Activated T-helper 17 cell treated with anti-CD3 and anti-CD28 coated beads, Interleukin-2, amount 50 U/mL, for 72 hours (primary cell): ENCODE measurements around the gene SAP30BP. TPM values are rescaled to one million over a fixed set of nuclear protein-coding genes. Genes with fewer than 3 reads are reported as not detected.

ENCODE experiments used
- ATAC-seq: fragments of 150-1000 bp; cut with Tn5 transposase; replicated peaks from 2 replicates; pipeline ENCODE4 v1.10.0; 2021; ENCODE audit warnings: mild to moderate bottlenecking, moderate library complexity
- H3K27ac Mint-ChIP-seq: one replicate; pipeline ENCODE4 v1.8.0; 2022; ENCODE audit warnings: mixed read lengths
- H3K27me3 Mint-ChIP-seq: one replicate; pipeline ENCODE4 v1.8.0; 2022; ENCODE audit warnings: mixed read lengths
- H3K36me3 Mint-ChIP-seq: one replicate; pipeline ENCODE4 v1.8.0; 2022; ENCODE audit warnings: low read depth, mild to moderate bottlenecking, mixed read lengths
- H3K4me1 Mint-ChIP-seq: one replicate; pipeline ENCODE4 v1.8.0; 2022; ENCODE audit warnings: mixed read lengths
- H3K4me3 Mint-ChIP-seq: one replicate; pipeline ENCODE4 v1.8.0; 2022; ENCODE audit warnings: mild to moderate bottlenecking, mixed read lengths
- H3K9me3 Mint-ChIP-seq: one replicate; pipeline ENCODE4 v1.8.0; 2022; ENCODE audit warnings: mixed read lengths
- total RNA-seq, 2 donors: library from RNA; stranded (reverse); gene quantifications; one replicate each; pipeline ENCODE4 v1.2.3, GENCODE V29; 2022

Gene SAP30BP
- total RNA-seq, 2 donors from 2014 or later = 68.1 to 90.0 TPM

- H3K4me1 Mint-ChIP-seq = no peaks in the 10 kb centered on the region
- no peaks in the 10 kb centered on the region for H3K36me3 Mint-ChIP-seq
- H3K9me3 Mint-ChIP-seq = no peaks in the 10 kb centered on the region
- ATAC-seq = no peak
- no peak overlapping the region for H3K27ac Mint-ChIP-seq
- no peak overlapping the region for H3K4me3 Mint-ChIP-seq
- H3K27me3 Mint-ChIP-seq = no peaks in the 10 kb centered on the region
Observed at GRCh38 chr17:75638893-75639292, 28.2 kb upstream of the SAP30BP start.

GRCh38 chr17:75639327-75639726 is 27.8 kb upstream of the SAP30BP start:
- no peak overlapping the region for H3K4me3 Mint-ChIP-seq
- no peaks in the 10 kb centered on the region for H3K36me3 Mint-ChIP-seq
- no peaks in the 10 kb centered on the region for H3K9me3 Mint-ChIP-seq
- H3K27ac Mint-ChIP-seq = no peak overlapping the region
- H3K27me3 Mint-ChIP-seq = no peaks in the 10 kb centered on the region
- no peaks in the 10 kb centered on the region for H3K4me1 Mint-ChIP-seq
- ATAC-seq = no peak

GRCh38 chr17:75639771-75640555 is 27.2 kb upstream of the SAP30BP start:
- H3K27ac Mint-ChIP-seq = no peak overlapping the region
- no peaks in the 10 kb centered on the region for H3K9me3 Mint-ChIP-seq
- H3K36me3 Mint-ChIP-seq = no peaks in the 10 kb centered on the region
- no peaks in the 10 kb centered on the region for H3K4me1 Mint-ChIP-seq
- no peak overlapping the region for H3K4me3 Mint-ChIP-seq
- ATAC-seq = no peak
- H3K27me3 Mint-ChIP-seq = no peaks in the 10 kb centered on the region

GRCh38 chr17:75640556-75641119 is 26.5 kb upstream of the SAP30BP start:
- no peaks in the 10 kb centered on the region for H3K9me3 Mint-ChIP-seq
- H3K36me3 Mint-ChIP-seq = no peaks in the 10 kb centered on the region
- no peak for ATAC-seq
- H3K27me3 Mint-ChIP-seq = no peaks in the 10 kb centered on the region
- no peaks in the 10 kb centered on the region for H3K4me1 Mint-ChIP-seq
- H3K4me3 Mint-ChIP-seq = no peak overlapping the region
- H3K27ac Mint-ChIP-seq = no peak overlapping the region

- H3K36me3 Mint-ChIP-seq = no peaks in the 10 kb centered on the region
- no peak overlapping the region for H3K27ac Mint-ChIP-seq
- no peaks in the 10 kb centered on the region for H3K9me3 Mint-ChIP-seq
- ATAC-seq = no peak
- no peak overlapping the region for H3K4me3 Mint-ChIP-seq
- H3K4me1 Mint-ChIP-seq = no peaks in the 10 kb centered on the region
- H3K27me3 Mint-ChIP-seq = no peaks in the 10 kb centered on the region
Observed at GRCh38 chr17:75641343-75641742, 25.8 kb upstream of the SAP30BP start.

GRCh38 chr17:75642182-75642783 is 24.9 kb upstream of the SAP30BP start:
- ATAC-seq = no peak
- Mint-ChIP-seq H3K4me3 (no peak overlapping the region), H3K4me1 (no peaks in the 10 kb centered on the region), H3K36me3 (no peaks in the 10 kb centered on the region), H3K9me3 (no peaks in the 10 kb centered on the region), H3K27me3 (no peaks in the 10 kb centered on the region), H3K27ac (no peak overlapping the region)

- no peak for ATAC-seq
- Mint-ChIP-seq H3K27me3 (no peaks in the 10 kb centered on the region), H3K27ac (no peak overlapping the region), H3K36me3 (no peaks in the 10 kb centered on the region), H3K4me3 (no peak overlapping the region), H3K4me1 (no peaks in the 10 kb centered on the region), H3K9me3 (no peaks in the 10 kb centered on the region)
Observed at GRCh38 chr17:75642784-75643642, 24.1 kb upstream of the SAP30BP start.

- Mint-ChIP-seq H3K27ac (no peak overlapping the region), H3K4me3 (no peak overlapping the region), H3K4me1 (no peaks in the 10 kb centered on the region), H3K9me3 (no peaks in the 10 kb centered on the region), H3K27me3 (no peaks in the 10 kb centered on the region), H3K36me3 (peaks cover under 1% of the 10 kb centered on the region)
- no peak for ATAC-seq
Observed at GRCh38 chr17:75643643-75644017, 23.5 kb upstream of the SAP30BP start.

- peaks cover 19% of the 10 kb centered on the region for H3K36me3 Mint-ChIP-seq
- no peaks in the 10 kb centered on the region for H3K4me1 Mint-ChIP-seq
- peak overlapping the region; percentile 65 for H3K27ac Mint-ChIP-seq
- H3K9me3 Mint-ChIP-seq = no peaks in the 10 kb centered on the region
- H3K27me3 Mint-ChIP-seq = no peaks in the 10 kb centered on the region
- ATAC-seq = no peak
- no peak overlapping the region for H3K4me3 Mint-ChIP-seq
Observed at GRCh38 chr17:75645501-75645888, 21.6 kb upstream of the SAP30BP start.

- no peak overlapping the region for H3K4me3 Mint-ChIP-seq
- H3K4me1 Mint-ChIP-seq = no peaks in the 10 kb centered on the region
- peak; percentile 40 for ATAC-seq
- H3K27me3 Mint-ChIP-seq = no peaks in the 10 kb centered on the region
- peak overlapping the region; percentile 65 for H3K27ac Mint-ChIP-seq
- H3K9me3 Mint-ChIP-seq = no peaks in the 10 kb centered on the region
- H3K36me3 Mint-ChIP-seq = peaks cover 25% of the 10 kb centered on the region
Observed at GRCh38 chr17:75645889-75646637, 21.1 kb upstream of the SAP30BP start.

GRCh38 chr17:75646638-75646992 is 20.5 kb upstream of the SAP30BP start:
- H3K4me1 Mint-ChIP-seq = no peaks in the 10 kb centered on the region
- no peaks in the 10 kb centered on the region for H3K9me3 Mint-ChIP-seq
- ATAC-seq = no peak
- H3K36me3 Mint-ChIP-seq = peaks cover 30% of the 10 kb centered on the region
- H3K27ac Mint-ChIP-seq = no peak overlapping the region
- no peak overlapping the region for H3K4me3 Mint-ChIP-seq
- no peaks in the 10 kb centered on the region for H3K27me3 Mint-ChIP-seq

GRCh38 chr17:75647061-75647460 is 20.1 kb upstream of the SAP30BP start:
- Mint-ChIP-seq H3K4me3 (no peak overlapping the region), H3K9me3 (no peaks in the 10 kb centered on the region), H3K4me1 (no peaks in the 10 kb centered on the region), H3K36me3 (peaks cover 32% of the 10 kb centered on the region), H3K27ac (no peak overlapping the region), H3K27me3 (no peaks in the 10 kb centered on the region)
- ATAC-seq = no peak

- H3K27me3 Mint-ChIP-seq = no peaks in the 10 kb centered on the region
- H3K4me3 Mint-ChIP-seq = no peak overlapping the region
- ATAC-seq = no peak
- H3K4me1 Mint-ChIP-seq = no peaks in the 10 kb centered on the region
- no peaks in the 10 kb centered on the region for H3K9me3 Mint-ChIP-seq
- peaks cover 34% of the 10 kb centered on the region for H3K36me3 Mint-ChIP-seq
- no peak overlapping the region for H3K27ac Mint-ChIP-seq
Observed at GRCh38 chr17:75647921-75648320, 19.2 kb upstream of the SAP30BP start.

- Mint-ChIP-seq H3K4me1 (no peaks in the 10 kb centered on the region), H3K36me3 (peaks cover 45% of the 10 kb centered on the region), H3K27ac (no peak overlapping the region), H3K9me3 (no peaks in the 10 kb centered on the region), H3K4me3 (no peak overlapping the region), H3K27me3 (no peaks in the 10 kb centered on the region)
- ATAC-seq = no peak
Observed at GRCh38 chr17:75649687-75650086, 17.5 kb upstream of the SAP30BP start.
